HG03196 (cell line): ENCODE measurements around the gene RAD51AP1.
"Not testable (repeated sequence)": the region's sequence is repeated elsewhere in the genome, so short reads cannot be mapped to it uniquely, and the experiment has no call there.

Experiments used
- ATAC-seq: cut with Tn5 transposase; IDR thresholded peaks from one replicate; pipeline ENCODE4 v1.9.1; 2021; ENCODE audit not compliant: unreplicated experiment

The RAD51AP1 gene

GRCh38 chr12:4538207-4539160 is at the start of gene RAD51AP1:
TSS of gene RAD51AP1 (plus strand) at chr12:4538890. CDS start at chr12:4538940, 50 bp downstream.
- peak; percentile 86 for ATAC-seq

- no peak for ATAC-seq
Observed at GRCh38 chr12:4489556-4489955, 49.1 kb upstream of the RAD51AP1 start.

GRCh38 chr12:4490973-4491372 is 47.7 kb upstream of the RAD51AP1 start:
- no peak for ATAC-seq

GRCh38 chr12:4496145-4496838 is 42.4 kb upstream of the RAD51AP1 start:
- ATAC-seq = no peak

GRCh38 chr12:4499186-4499585 is 39.5 kb upstream of the RAD51AP1 start:
- no peak for ATAC-seq

GRCh38 chr12:4505376-4505986 is 33.2 kb upstream of the RAD51AP1 start:
- ATAC-seq = no peak

GRCh38 chr12:4506430-4506829 is 32.3 kb upstream of the RAD51AP1 start:
- ATAC-seq = no peak

- ATAC-seq = peak; percentile 76
Observed at GRCh38 chr12:4506870-4507269, 31.8 kb upstream of the RAD51AP1 start.

- ATAC-seq = not testable (repeated sequence)
Observed at GRCh38 chr12:4508503-4508902, 30.2 kb upstream of the RAD51AP1 start.

- not testable (repeated sequence) for ATAC-seq
Observed at GRCh38 chr12:4509269-4509668, 29.4 kb upstream of the RAD51AP1 start.

- no peak for ATAC-seq
Observed at GRCh38 chr12:4518106-4518728, 20.5 kb upstream of the RAD51AP1 start.

GRCh38 chr12:4523443-4523842 is 15.2 kb upstream of the RAD51AP1 start:
- ATAC-seq = not testable (repeated sequence)

- no peak for ATAC-seq
Observed at GRCh38 chr12:4526923-4527546, 11.7 kb upstream of the RAD51AP1 start.

- no peak for ATAC-seq
Observed at GRCh38 chr12:4530160-4530559, 8.5 kb upstream of the RAD51AP1 start.

GRCh38 chr12:4530982-4531586 is 7.6 kb upstream of the RAD51AP1 start:
- ATAC-seq = no peak

- no peak for ATAC-seq
Observed at GRCh38 chr12:4535092-4535491, 3.6 kb upstream of the RAD51AP1 start.

GRCh38 chr12:4535871-4536270 is 2.8 kb upstream of the RAD51AP1 start:
- no peak for ATAC-seq

GRCh38 chr12:4539167-4539870 is 629 bp downstream of the RAD51AP1 start:
- ATAC-seq = no peak

- ATAC-seq = no peak
Observed at GRCh38 chr12:4540170-4540569, 1.5 kb downstream of the RAD51AP1 start.

- no peak for ATAC-seq
Observed at GRCh38 chr12:4540638-4541037, 1.9 kb downstream of the RAD51AP1 start.
